HEK293 (cell line): Measurements from ENCODE around the gene DHX32.
"Not testable (repeated sequence)": the region's sequence is repeated elsewhere in the genome, so short reads cannot be mapped to it uniquely, and the experiment has no call there.

Source experiments
- CTCF ChIA-PET: fragments of 350-600 bp; formaldehyde crosslinking; extraction: SDS; loops from one replicate; lab custom pipeline; 2021; ENCODE audit warnings: antibody characterized with exemption; lab: Yijun Ruan, JAX
- POLR2A ChIA-PET: fragments of 300-600 bp; formaldehyde crosslinking; extraction: SDS; loops from one replicate; lab custom pipeline; 2020; ENCODE audit warnings: antibody characterized with exemption, inconsistent platforms; lab: Yijun Ruan, JAX
- H3K27ac ChIP-seq: fragments of 200-500 bp; sonication (Bioruptor generic); 2 replicates; pipeline ENCODE4 v1.5.1; 2014; ENCODE audit warnings: low read depth, low read length, control low read depth, inconsistent platforms; ENCODE audit errors: extremely low read depth
- H3K36me3 ChIP-seq, 2 experiments: fragments of 200-500 bp in 1 of 2; sonication (Bioruptor generic) in 1 of 2; 1 replicate in 1 of 2; 2 replicates in 1 of 2; pipeline ENCODE4 v1.5.1; 2014 to 2017; ENCODE audit warnings: inconsistent platforms in 2 of 2, low read length in 2 of 2; ENCODE audit not compliant: control insufficient read depth in 2 of 2, insufficient read depth in 1 of 2
- H3K4me1 ChIP-seq: fragments of 200-500 bp; sonication (Bioruptor generic); 2 replicates; pipeline ENCODE4 v1.5.1; 2014; ENCODE audit warnings: mild to moderate bottlenecking, low read length, inconsistent platforms; ENCODE audit not compliant: control insufficient read depth, insufficient read depth
- H3K4me3 ChIP-seq: 2 replicates; pipeline ENCODE4 v1.5.1; 2011; ENCODE audit warnings: low read depth, mild to moderate bottlenecking, control low read depth, low read length, moderate library complexity
- H3K9me3 ChIP-seq: fragments of 200-500 bp; sonication (Bioruptor generic); 2 replicates; pipeline ENCODE4 v1.5.1; 2014; ENCODE audit warnings: low read depth, low read length, inconsistent platforms; ENCODE audit not compliant: control insufficient read depth, insufficient read depth
- ATF2 ChIP-seq: fragments of 450-650 bp; formaldehyde crosslinking; IDR thresholded peaks from 2 replicates; pipeline ENCODE4 v1.5.1; 2016; ENCODE audit warnings: missing biosample characterization, missing genetic modification characterization, low read depth
- BCL11A ChIP-seq: fragments of 450-650 bp; formaldehyde crosslinking; IDR thresholded peaks from 2 replicates; pipeline ENCODE4 v1.5.1; 2016; ENCODE audit warnings: low read depth, missing biosample characterization, missing genetic modification characterization
- GLI2 ChIP-seq: fragments of 450-650 bp; formaldehyde crosslinking; IDR thresholded peaks from 2 replicates; pipeline ENCODE4; 2017; ENCODE audit warnings: missing biosample characterization, missing genetic modification characterization, low read depth, borderline replicate concordance
- HOXC10 ChIP-seq: sonication (generic); formaldehyde crosslinking; IDR thresholded peaks from 2 replicates; pipeline ENCODE4 v1.8.1; 2023; ENCODE audit warnings: mild to moderate bottlenecking, missing genetic modification reagents
- KLF7 ChIP-seq: fragments of 450-650 bp; formaldehyde crosslinking; IDR thresholded peaks from 2 replicates; pipeline ENCODE4 v1.5.1; 2016; ENCODE audit warnings: missing biosample characterization, missing genetic modification characterization, borderline replicate concordance
- PRDM1 ChIP-seq: fragments of 450-650 bp; formaldehyde crosslinking; IDR thresholded peaks from 2 replicates; pipeline ENCODE4; 2016; ENCODE audit warnings: missing biosample characterization, missing genetic modification characterization
- RBAK ChIP-seq: fragments of 450-650 bp; formaldehyde crosslinking; IDR thresholded peaks from 2 replicates; pipeline ENCODE4 v1.5.1; 2016; ENCODE audit warnings: missing biosample characterization, missing genetic modification characterization
- REPIN1 ChIP-seq: fragments of 450-650 bp; formaldehyde crosslinking; IDR thresholded peaks from 2 replicates; pipeline ENCODE4 v1.5.1; 2017; ENCODE audit warnings: missing biosample characterization, missing genetic modification characterization, low read depth
- SCRT2 ChIP-seq: fragments of 450-650 bp; formaldehyde crosslinking; IDR thresholded peaks from 2 replicates; pipeline ENCODE4 v1.5.1; 2016; ENCODE audit warnings: missing biosample characterization, missing genetic modification characterization
- TRIM28 ChIP-seq: IDR thresholded peaks from 2 replicates; pipeline ENCODE4 v1.6.1; 2011; ENCODE audit warnings: low read length, control low read depth, borderline replicate concordance
- ZFP3 ChIP-seq: fragments of 450-650 bp; formaldehyde crosslinking; IDR thresholded peaks from 2 replicates; pipeline ENCODE4 v1.5.1; 2016; ENCODE audit warnings: low read depth, missing biosample characterization, missing genetic modification characterization
- ZFP69B ChIP-seq: fragments of 450-650 bp; formaldehyde crosslinking; IDR thresholded peaks from 2 replicates; pipeline ENCODE4 v1.5.1; 2016; ENCODE audit warnings: missing biosample characterization, missing genetic modification characterization
- ZIC2 ChIP-seq: fragments of 450-650 bp; formaldehyde crosslinking; IDR thresholded peaks from 2 replicates; pipeline ENCODE4 v1.5.1; 2016; ENCODE audit warnings: missing biosample characterization, missing genetic modification characterization
- ZNF354C ChIP-seq: fragments of 450-650 bp; formaldehyde crosslinking; IDR thresholded peaks from 2 replicates; pipeline ENCODE4 v1.5.1; 2016; ENCODE audit warnings: missing biosample characterization, missing genetic modification characterization, low read depth, borderline replicate concordance
- ZNF514 ChIP-seq: fragments of 450-650 bp; formaldehyde crosslinking; IDR thresholded peaks from 2 replicates; pipeline ENCODE4 v1.5.1; 2016; ENCODE audit warnings: missing biosample characterization, missing genetic modification characterization
- ZNF610 ChIP-seq: fragments of 450-650 bp; formaldehyde crosslinking; IDR thresholded peaks from 2 replicates; pipeline ENCODE4 v1.5.1; 2016; ENCODE audit warnings: missing biosample characterization, missing genetic modification characterization, borderline replicate concordance
- ZNF692 ChIP-seq: fragments of 450-650 bp; formaldehyde crosslinking; IDR thresholded peaks from 2 replicates; pipeline ENCODE4 v1.5.1; 2016; ENCODE audit warnings: missing biosample characterization, missing genetic modification characterization
- ZNF701 ChIP-seq: fragments of 450-650 bp; formaldehyde crosslinking; IDR thresholded peaks from 2 replicates; pipeline ENCODE4 v1.5.1; 2016; ENCODE audit warnings: missing biosample characterization, missing genetic modification characterization
- ZNF76 ChIP-seq: fragments of 450-650 bp; formaldehyde crosslinking; IDR thresholded peaks from 2 replicates; pipeline ENCODE4; 2016; ENCODE audit warnings: low read depth, missing biosample characterization, missing genetic modification characterization, borderline replicate concordance
- ZSCAN23 ChIP-seq: fragments of 450-650 bp; formaldehyde crosslinking; IDR thresholded peaks from 2 replicates; pipeline ENCODE4 v1.5.1; 2016; ENCODE audit warnings: missing biosample characterization, missing genetic modification characterization
- ZSCAN30 ChIP-seq: fragments of 450-650 bp; IDR thresholded peaks from 2 replicates; pipeline ENCODE4 v1.5.1; 2018; ENCODE audit warnings: missing biosample characterization, mild to moderate bottlenecking, missing genetic modification characterization, moderate library complexity
- TF ChIP-seq, protein P1 (sequence below): fragments of 450-650 bp; formaldehyde crosslinking; IDR thresholded peaks from 2 replicates; pipeline ENCODE4 v1.5.1; 2016; ENCODE audit warnings: missing biosample characterization, missing genetic modification characterization

Gene DHX32

GRCh38 chr10:125925262-125925834, 44.3 kb upstream of the DHX32 start (continued):
- TF ChIP-seq, protein P1, sequence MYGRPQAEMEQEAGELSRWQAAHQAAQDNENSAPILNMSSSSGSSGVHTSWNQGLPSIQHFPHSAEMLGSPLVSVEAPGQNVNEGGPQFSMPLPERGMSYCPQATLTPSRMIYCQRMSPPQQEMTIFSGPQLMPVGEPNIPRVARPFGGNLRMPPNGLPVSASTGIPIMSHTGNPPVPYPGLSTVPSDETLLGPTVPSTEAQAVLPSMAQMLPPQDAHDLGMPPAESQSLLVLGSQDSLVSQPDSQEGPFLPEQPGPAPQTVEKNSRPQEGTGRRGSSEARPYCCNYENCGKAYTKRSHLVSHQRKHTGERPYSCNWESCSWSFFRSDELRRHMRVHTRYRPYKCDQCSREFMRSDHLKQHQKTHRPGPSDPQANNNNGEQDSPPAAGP, result no peak

- TF ChIP-seq ATF2 (tag by site-specific recombination), result peak; percentile 34; the same call in 1 of the 2 replicates
- CTCF ChIA-PET, H3K27ac ChIP-seq, H3K9me3 ChIP-seq, H3K36me3 ChIP-seq, H3K4me3 ChIP-seq, H3K4me1 ChIP-seq, POLR2A ChIA-PET: not testable (repeated sequence)
Observed at GRCh38 chr10:125921643-125922306, 40.7 kb upstream of the DHX32 start.

GRCh38 chr10:125917704-125918361, 36.7 kb upstream of the DHX32 start:
- H3K27ac ChIP-seq, POLR2A ChIA-PET, CTCF ChIA-PET, H3K4me3 ChIP-seq, H3K4me1 ChIP-seq, H3K36me3 ChIP-seq, H3K9me3 ChIP-seq: not testable (repeated sequence)

DNA sequence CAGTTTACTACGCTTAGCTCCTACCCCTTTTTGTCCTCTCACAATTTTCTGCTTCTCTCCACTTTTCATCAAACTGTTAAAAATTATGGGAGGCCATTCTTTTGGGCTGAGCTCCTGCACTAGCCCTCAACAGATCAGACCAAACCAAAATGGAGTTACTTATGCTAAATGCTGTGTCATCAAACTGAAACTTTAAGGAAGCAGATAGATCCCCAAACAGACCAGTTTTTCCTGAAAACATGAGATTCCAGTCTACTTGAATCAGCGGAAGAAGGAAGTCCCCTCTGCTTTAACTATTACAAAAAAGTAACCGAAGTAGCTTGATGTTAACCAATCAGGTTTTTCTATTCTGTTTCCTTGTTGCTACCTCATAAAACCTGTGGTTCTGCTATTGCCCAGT, 35.9 kb upstream of the DHX32 start:
- TF ChIP-seq ZFP3 (tag by site-specific recombination) (no peak), HOXC10 (no peak), RBAK (no peak), ZSCAN23 (tag by site-specific recombination) (no peak), REPIN1 (no peak), ZNF610 (tag by site-specific recombination) (no peak), ZSCAN30 (no peak), ZNF692 (tag by site-specific recombination) (no peak), ZIC2 (tag by site-specific recombination) (no peak), ZNF76 (no peak), TRIM28 (no peak), PRDM1 (tag by site-specific recombination) (no peak), ZFP69B (tag by site-specific recombination) (no peak), GLI2 (tag by site-specific recombination) (no peak), KLF7 (tag by site-specific recombination) (no peak), ZNF701 (tag by site-specific recombination) (no peak), ZNF514 (tag by site-specific recombination) (no peak), SCRT2 (tag by site-specific recombination) (no peak), BCL11A (tag by site-specific recombination) (no peak), ZNF354C (tag by site-specific recombination) (no peak)
- H3K36me3 ChIP-seq, result no peaks in the 10 kb centered on the region
- CTCF ChIA-PET, result no interaction called here
- no peaks in the 10 kb centered on the region; the same call in 1 of the 2 replicates for H3K4me1 ChIP-seq
- H3K9me3 ChIP-seq, result no peaks in the 10 kb centered on the region
- H3K27ac ChIP-seq, result no peak overlapping the region
- POLR2A ChIA-PET, result no interaction called here
- H3K4me3 ChIP-seq, result no peak overlapping the region

DNA sequence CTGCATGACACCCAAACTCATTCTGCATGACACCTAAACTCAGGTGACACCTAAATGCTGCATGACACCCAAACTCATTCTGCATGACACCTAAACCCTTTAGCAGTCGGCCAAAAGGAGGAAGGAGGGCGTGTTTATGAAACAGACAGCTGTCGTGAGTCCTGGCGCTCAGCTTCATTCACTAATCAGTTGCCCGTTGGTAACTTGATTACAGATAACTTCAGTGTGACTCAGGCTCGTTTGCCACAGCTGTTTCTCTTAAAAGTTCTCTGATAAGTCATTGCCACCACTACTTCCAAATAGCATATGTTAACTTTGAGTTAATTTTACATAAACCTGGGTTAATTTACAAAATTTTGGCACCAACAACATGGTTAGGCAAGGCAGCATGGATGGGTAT, 32.2 kb upstream of the DHX32 start:
- H3K4me1 ChIP-seq, POLR2A ChIA-PET, H3K4me3 ChIP-seq, H3K36me3 ChIP-seq, H3K9me3 ChIP-seq, CTCF ChIA-PET, H3K27ac ChIP-seq: not testable (repeated sequence)
